Measurements from ENCODE around the gene FDX2. TPM values are rescaled to one million over a fixed set of nuclear protein-coding genes. Genes with fewer than 3 reads are reported as not detected.

The FDX2 gene
- total RNA-seq, 4 donors from 2014 or later = 22.8 to 44.8 (median 33.3) TPM

GRCh38 chr19:10318807-10319682 lies 3.2 kb upstream of the FDX2 start:
- H3K36me3 ChIP-seq = peaks cover 47 to 66% of the 10 kb centered on the region in 2 donors
- no peak for DNase-seq
- WGBS, 2 donors = 84 to 90% methylated on average over 10 to 11 of the region's 13 CpGs
- no peaks in the 10 kb centered on the region for H3K9me3 ChIP-seq
- peaks cover 11 to 14% of the 10 kb centered on the region in 2 donors for H3K4me1 ChIP-seq
- intact Hi-C loops (cut with DNase I) = no loop called here
- no peak overlapping the region for H3K27ac ChIP-seq
- no peak for TF ChIP-seq POLR2A (IDR thresholded peaks at IDR 0.05)
- H3K27me3 ChIP-seq = no peaks in the 10 kb centered on the region
- no peak overlapping the region for H3K4me3 ChIP-seq (replicated peaks in 1 of 3)

GRCh38 chr19:10317857-10318462 lies 2.1 kb upstream of the FDX2 start:
- no peak for DNase-seq
- H3K4me3 ChIP-seq (replicated peaks in 1 of 3) = no peak overlapping the region
- H3K27ac ChIP-seq = no peak overlapping the region
- no peaks in the 10 kb centered on the region for H3K9me3 ChIP-seq
- peaks cover 11 to 14% of the 10 kb centered on the region in 2 donors for H3K4me1 ChIP-seq
- no peaks in the 10 kb centered on the region for H3K27me3 ChIP-seq
- TF ChIP-seq POLR2A (IDR thresholded peaks at IDR 0.05) (no peak), CTCF (IDR thresholded peaks at IDR 0.05) (no peak)
- intact Hi-C loops (cut with DNase I) = no loop called here
- WGBS, 2 donors = 96 to 100% methylated on average over 4 to 13 of the region's 15 CpGs
- H3K36me3 ChIP-seq = peaks cover 41 to 57% of the 10 kb centered on the region in 2 donors

DNA sequence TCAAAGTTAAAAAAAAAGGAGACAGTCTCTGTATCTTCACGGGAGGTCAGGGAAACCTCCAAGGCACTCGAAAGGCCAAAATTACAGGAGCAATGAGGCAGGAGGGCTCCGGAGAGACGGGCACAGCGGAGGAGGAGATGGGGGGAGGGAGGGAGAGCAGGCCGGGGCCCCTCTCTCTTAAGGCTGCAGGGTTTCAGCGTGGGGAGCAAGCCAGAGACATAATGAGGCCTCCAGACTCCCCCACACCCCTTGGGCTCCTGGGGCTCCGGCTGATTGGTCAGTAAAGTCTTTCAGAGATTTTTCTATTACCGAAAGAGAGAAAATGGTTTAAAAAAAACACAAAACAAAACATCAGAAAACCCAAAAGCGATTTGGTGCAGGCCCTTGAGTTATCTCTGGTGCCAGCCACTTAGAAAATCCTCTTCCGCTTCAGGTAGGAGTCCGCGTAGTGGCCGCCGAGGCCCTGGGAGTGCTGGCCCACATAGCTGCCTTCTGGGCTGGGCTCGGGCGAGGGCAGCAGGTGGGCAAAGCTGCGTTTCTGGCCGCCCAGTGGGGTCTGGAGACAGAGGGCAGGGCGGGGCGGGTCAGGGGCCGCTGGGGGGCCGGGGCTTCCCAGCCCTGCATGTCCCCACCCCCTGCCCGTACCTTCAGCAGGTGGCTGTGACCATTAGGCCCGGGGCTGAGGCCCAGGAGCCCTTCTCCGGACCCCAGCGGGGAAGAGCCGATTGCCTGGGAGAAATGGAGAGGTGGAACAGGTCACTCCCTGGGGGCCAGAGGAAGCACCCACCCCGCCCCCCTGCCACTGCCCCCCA lies 1.4 kb upstream of the FDX2 start:
- peaks cover 34 to 50% of the 10 kb centered on the region in 2 donors for H3K36me3 ChIP-seq
- 86 to 88% methylated on average over 24 to 29 of the region's 29 CpGs for WGBS, 2 donors
- H3K27me3 ChIP-seq = no peaks in the 10 kb centered on the region

DNA sequence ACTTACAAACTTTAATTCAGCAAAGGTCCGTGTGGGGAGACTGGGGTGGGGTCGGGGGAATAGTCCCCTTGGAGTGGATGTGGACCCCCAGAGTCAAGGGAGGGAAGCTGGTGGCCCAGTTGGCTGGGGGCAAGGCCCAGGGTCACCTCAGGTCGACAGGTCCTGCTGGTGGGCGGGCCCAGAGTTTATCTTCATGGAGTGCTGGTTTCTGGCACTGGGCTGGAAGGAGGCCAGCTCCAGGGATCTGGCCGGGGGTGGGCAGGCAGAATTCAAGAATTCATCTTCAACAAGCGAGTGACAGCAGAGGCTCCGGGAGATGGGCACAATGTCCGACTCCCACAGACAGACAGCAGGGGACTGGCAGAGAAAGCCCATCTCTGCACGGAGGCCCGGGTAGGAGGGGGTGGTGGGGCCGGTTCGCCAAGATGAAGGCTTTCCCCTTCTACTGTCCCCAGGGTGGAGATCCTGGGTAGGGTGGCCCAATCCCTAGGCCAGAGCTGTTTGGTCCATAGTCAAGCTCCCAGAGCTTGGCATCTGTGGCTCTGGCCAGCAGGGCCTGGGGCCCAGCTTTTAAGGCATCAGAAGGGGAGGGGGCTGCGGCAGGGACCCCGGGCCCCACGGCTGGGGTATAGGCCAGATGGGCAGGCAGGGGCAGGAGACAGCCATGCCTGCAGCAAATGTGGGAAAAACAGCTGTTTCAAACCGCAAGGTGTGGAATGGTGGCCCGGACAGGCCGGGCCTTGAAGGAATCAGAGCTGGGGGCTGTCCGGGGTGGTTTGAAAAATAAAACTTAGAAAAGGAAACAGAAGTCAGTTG lies 622 bp upstream of the FDX2 start:
- Histone ChIP-seq H3K36me3 (peaks cover 28 to 42% of the 10 kb centered on the region in 2 donors), H3K4me1 (peaks cover 11 to 14% of the 10 kb centered on the region in 2 donors), H3K27ac (peak overlapping the region in 2 of 3 donors; percentile 8 to 9), H3K9me3 (no peaks in the 10 kb centered on the region), H3K4me3 (replicated peaks in 1 of 3) (peak overlapping the region in 1 of 3 donors; percentile 63), H3K27me3 (no peaks in the 10 kb centered on the region)
- WGBS, 2 donors = 65 to 73% methylated on average over 13 to 19 of the region's 19 CpGs
- no peak for TF ChIP-seq CTCF (IDR thresholded peaks at IDR 0.05)
- no peak for TF ChIP-seq POLR2A (IDR thresholded peaks at IDR 0.05)
- intact Hi-C loops (cut with DNase I) = no loop called here
- peak; percentile 10 to 37 for DNase-seq

More for the DNA sequence above, 1.4 kb upstream of the FDX2 start:
- Histone ChIP-seq H3K4me1 (peaks cover 11 to 14% of the 10 kb centered on the region in 2 donors), H3K27ac (no peak overlapping the region), H3K9me3 (no peaks in the 10 kb centered on the region), H3K4me3 (replicated peaks in 1 of 3) (no peak overlapping the region)
- TF ChIP-seq POLR2A (IDR thresholded peaks at IDR 0.05) (no peak), CTCF (IDR thresholded peaks at IDR 0.05) (no peak)
- DNase-seq = no peak
- intact Hi-C loops (cut with DNase I) = no loop called here

DNA sequence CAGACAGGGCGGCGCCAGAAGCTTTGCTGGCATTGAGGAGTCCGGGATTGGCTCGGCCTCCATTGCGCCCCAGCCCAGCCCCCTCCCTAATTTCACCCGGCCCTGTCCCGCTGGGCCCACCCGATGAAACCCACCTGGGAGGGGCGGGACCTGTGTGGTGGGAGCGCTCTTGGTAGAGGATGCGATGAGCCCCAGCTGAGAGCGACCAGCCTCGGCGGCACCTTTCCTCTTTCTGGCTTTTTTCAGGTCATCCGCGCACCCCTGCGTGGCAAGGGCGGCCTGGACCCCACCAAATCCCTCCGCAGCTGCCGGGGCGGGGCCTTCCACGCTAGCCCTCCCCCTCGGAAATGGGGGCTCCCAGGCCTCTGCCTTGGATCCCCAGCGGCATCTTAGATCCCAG lies 6.4 kb downstream of the FDX2 start, which contains the start of gene ZGLP1:
ZGLP1 (minus strand) TSS at position 393 of the 400 bp plus-strand sequence.
- Histone ChIP-seq H3K4me3 (replicated peaks in 1 of 3) (no peak within 1 kb of the TSS), H3K27me3 (no peaks in the 10 kb centered on the region), H3K27ac (no peak within 1 kb of the TSS), H3K9me3 (no peaks in the 10 kb centered on the region), H3K4me1 (no peaks in the 10 kb centered on the region), H3K36me3 (no peaks in the 10 kb centered on the region)
- WGBS, 2 donors = 93% methylated on average over 15 to 24 of the region's 24 CpGs
- intact Hi-C loops (cut with DNase I) = no loop called here
- TF ChIP-seq CTCF (IDR thresholded peaks at IDR 0.05) (no peak), POLR2A (IDR thresholded peaks at IDR 0.05) (no peak)
- DNase-seq = no peak

Data from thyroid gland (tissue), 4 donors.